SK-N-SH (cell line): ENCODE measurements around the gene TMC1. TPM values are rescaled to one million over a fixed set of nuclear protein-coding genes. Genes with fewer than 3 reads are reported as not detected.

Experiments
- CTCF ChIA-PET: fragments of 300-600, 350-600 bp; formaldehyde crosslinking; extraction: SDS; loops from one replicate; lab custom pipeline; 2021; lab: Yijun Ruan, JAX
- POLR2A ChIA-PET: fragments of 350-600 bp; sonication (Branson Sonifier 250); formaldehyde crosslinking; extraction: SDS; loops from one replicate; lab custom pipeline; 2020; ENCODE audit warnings: antibody characterized with exemption, inconsistent platforms; lab: Yijun Ruan, JAX
- DNase-seq: peaks from one replicate; pipeline ENCODE4 v3.0.0; 2012
- H2AFZ ChIP-seq: fragments of 200-600 bp; sonication (generic); 2 replicates; pipeline ENCODE4 v1.8.1; 2016; ENCODE audit warnings: antibody characterized with exemption, mild to moderate bottlenecking, low read depth
- H3F3A ChIP-seq: fragments of 200-600 bp; sonication (generic); replicated peaks from 2 replicates; pipeline ENCODE3; 2016; ENCODE audit warnings: antibody characterized with exemption, mild to moderate bottlenecking; ENCODE audit not compliant: insufficient read depth
- H3K27ac ChIP-seq, 2 experiments: fragments of 200-500 bp in 1 of 2; fragments of 200-600 bp in 1 of 2; sonication (Bioruptor generic) in 1 of 2; sonication (generic), shearing (Covaris generic) in 1 of 2; 2 replicates each; pipeline versions ENCODE4 v1.5.1 to v1.6.1; 2014 to 2016; ENCODE audit warnings: low read depth in 2 of 2, inconsistent platforms in 1 of 2, low read length in 1 of 2, mild to moderate bottlenecking in 1 of 2, mixed read lengths in 1 of 2
- H3K27me3 ChIP-seq: fragments of 200-600 bp; sonication (generic), shearing (Covaris generic); 2 replicates; pipeline ENCODE4 v1.6.1; 2016; ENCODE audit warnings: mixed run types; ENCODE audit not compliant: insufficient read depth
- H3K36me3 ChIP-seq, 2 experiments: fragments of 200-500 bp in 1 of 2; fragments of 200-600 bp in 1 of 2; sonication (Bioruptor generic) in 1 of 2; sonication (generic) in 1 of 2; replicated peaks in 1 of 2; 2 replicates each; pipeline versions ENCODE3 to v1.5.1; 2014 to 2016; ENCODE audit warnings: low read length in 1 of 2, mild to moderate bottlenecking in 1 of 2; ENCODE audit not compliant: insufficient read depth in 2 of 2, control insufficient read depth in 1 of 2
- H3K4me1 ChIP-seq, 2 experiments: fragments of 200-500 bp in 1 of 2; fragments of 200-600 bp in 1 of 2; sonication (Bioruptor generic) in 1 of 2; sonication (generic), shearing (Covaris generic) in 1 of 2; 2 replicates each; pipeline versions ENCODE4 v1.5.1 to v1.6.1; 2014 to 2016; ENCODE audit warnings: low read depth in 1 of 2, low read length in 1 of 2, mixed run types in 1 of 2; ENCODE audit not compliant: insufficient read depth in 2 of 2, control insufficient read depth in 1 of 2
- H3K4me2 ChIP-seq: fragments of 200-600 bp; sonication (generic), shearing (Covaris generic); 2 replicates; pipeline ENCODE4 v1.6.1; 2017; ENCODE audit warnings: mixed run types
- H3K4me3 ChIP-seq, 2 experiments: fragments of 200-500 bp in 1 of 2; fragments of 200-600 bp in 1 of 2; sonication (Bioruptor generic) in 1 of 2; sonication (generic), shearing (Covaris generic) in 1 of 2; 2 replicates each; pipeline versions ENCODE4 v1.5.1 to v1.8.1; 2014 to 2016; ENCODE audit warnings: low read depth in 2 of 2, inconsistent platforms in 1 of 2, low read length in 1 of 2, mild to moderate bottlenecking in 1 of 2, mixed read lengths in 1 of 2, moderate library complexity in 1 of 2
- H3K79me2 ChIP-seq: fragments of 200-600 bp; sonication (generic); 2 replicates; pipeline ENCODE4 v1.8.1; 2017; ENCODE audit warnings: mild to moderate bottlenecking; ENCODE audit not compliant: insufficient read depth
- H3K9ac ChIP-seq: fragments of 200-600 bp; sonication (generic); 2 replicates; pipeline ENCODE4 v1.6.1; 2017; ENCODE audit warnings: mixed run types
- H3K9me2 ChIP-seq: fragments of 200-600 bp; sonication (generic); 2 replicates; pipeline ENCODE4 v1.6.1; 2017; ENCODE audit warnings: mixed run types
- H3K9me3 ChIP-seq: fragments of 200-600 bp; sonication (generic); 2 replicates; pipeline ENCODE4 v1.6.1; 2017; ENCODE audit warnings: mixed run types, mild to moderate bottlenecking, moderate library complexity
- H4K20me1 ChIP-seq: fragments of 200-600 bp; sonication (generic); 2 replicates; pipeline ENCODE4 v1.6.1; 2017; ENCODE audit warnings: mild to moderate bottlenecking, mixed run types; ENCODE audit not compliant: insufficient read depth
- CHD2 ChIP-seq: fragments of 150-350 bp; IDR thresholded peaks from 2 replicates; pipeline ENCODE4 v1.6.1; 2018; ENCODE audit warnings: low read length; ENCODE audit not compliant: partially characterized antibody
- CTCF ChIP-seq: fragments of 200-600 bp; sonication (generic); IDR thresholded peaks from 2 replicates; pipeline ENCODE4 v1.6.1; 2017; ENCODE audit warnings: antibody characterized with exemption, mild to moderate bottlenecking, moderate library complexity
- ELF1 ChIP-seq: IDR thresholded peaks from 2 replicates; pipeline ENCODE4 v1.4.0; 2012
- EZH2phosphoT487 ChIP-seq: fragments of 200-600 bp; sonication (generic); IDR thresholded peaks from 2 replicates; pipeline ENCODE4 v1.6.1; 2017; ENCODE audit warnings: low read depth, mixed run types, mild to moderate bottlenecking, antibody characterized with exemption, moderate library complexity, borderline replicate concordance
- FOSL2 ChIP-seq: IDR thresholded peaks from 2 replicates; pipeline ENCODE4 v1.4.0; 2012; ENCODE audit warnings: low read depth, mild to moderate bottlenecking, moderate library complexity, borderline replicate concordance
- FOXM1 ChIP-seq: IDR thresholded peaks from 2 replicates; pipeline ENCODE4 v1.4.0; 2012; ENCODE audit warnings: low read depth, mild to moderate bottlenecking
- IRF3 ChIP-seq: fragments of 150-350 bp; IDR thresholded peaks from 2 replicates; pipeline ENCODE4 v1.6.1; 2016; ENCODE audit warnings: mild to moderate bottlenecking, low read depth, low read length
- JUND ChIP-seq: IDR thresholded peaks from 2 replicates; pipeline ENCODE4 v1.4.0; 2012
- PBX3 ChIP-seq: IDR thresholded peaks from 2 replicates; pipeline ENCODE4; 2012
- REST ChIP-seq: IDR thresholded peaks from 2 replicates; pipeline ENCODE4 v1.6.1; 2012; ENCODE audit warnings: mild to moderate bottlenecking, low read depth, low read length, moderate library complexity
- SIN3A ChIP-seq: IDR thresholded peaks from 2 replicates; pipeline ENCODE4 v1.6.1; 2012; ENCODE audit warnings: low read depth, mild to moderate bottlenecking, low read length, moderate library complexity, borderline replicate concordance
- TAF1 ChIP-seq: IDR thresholded peaks from 2 replicates; pipeline ENCODE4 v1.6.1; 2012; ENCODE audit warnings: low read depth, mild to moderate bottlenecking, low read length, moderate library complexity, borderline replicate concordance
- TCF12 ChIP-seq: IDR thresholded peaks from 2 replicates; pipeline ENCODE4 v1.4.0; 2012
- ZBTB33 ChIP-seq: IDR thresholded peaks from 2 replicates; pipeline ENCODE4 v1.4.0; 2012; ENCODE audit warnings: low read depth, borderline replicate concordance
- WGBS: methylation state at CpG from one replicate; pipeline ENCODE4 v1.1.6; 2017; ENCODE audit warnings: low lambda C conversion rate; 5-methylcytosine and 5-hydroxymethylcytosine counted together
- polyA plus RNA-seq, 3 experiments: library from polyadenylated mRNA; depleted of rRNA; stranded (reverse); fragments of >200 nt; gene quantifications; 2 replicates each; pipeline ENCODE4 v1.2.3, GENCODE V29; 2012

Gene TMC1
- polyA plus RNA-seq, 1 of the 3 experiments (the other 2 are of a cell fraction), result not detected

- WGBS, result 21% methylated on average over 3 of the region's 3 CpGs
- Histone ChIP-seq H3K4me1 (no peaks in the 10 kb centered on the region), H3K9ac (no peak overlapping the region), H3K27ac (no peak overlapping the region), H3K79me2 (no peaks in the 10 kb centered on the region), H3K4me3 (no peak overlapping the region), H4K20me1 (no peaks in the 10 kb centered on the region), H3K9me2 (no peaks in the 10 kb centered on the region), H3K4me2 (no peak overlapping the region), H3K36me3 (no peaks in the 10 kb centered on the region), H3K9me3 (no peaks in the 10 kb centered on the region), H2AFZ (no peak overlapping the region), H3K27me3 (no peaks in the 10 kb centered on the region; the same call in 1 of the 2 replicates), H3F3A (no peaks in the 10 kb centered on the region)
- CTCF ChIA-PET, result interaction anchor here (1.3 to 2.0 kb wide), 2 partner anchors 9 to 217 kb away, joined by 3 to 5 read pairs; no protein-coding TSS in a partner anchor
- DNase-seq, result no peak
- POLR2A ChIA-PET, result no interaction called here
- no peak for TF ChIP-seq PBX3
- no peak for TF ChIP-seq CTCF
- TF ChIP-seq JUND, result no peak
- no peak for TF ChIP-seq ZBTB33
- no peak for TF ChIP-seq SIN3A
- no peak for TF ChIP-seq IRF3
These were observed 288.2 kb downstream of the TMC1 start for GRCh38 chr9:72809586-72809985.

- no peaks in the 10 kb centered on the region; the same call in 1 of the 2 replicates for H3K27me3 ChIP-seq
- H3K27ac ChIP-seq, result no peak overlapping the region
- no peak overlapping the region for H2AFZ ChIP-seq
- no peak overlapping the region for H3K4me3 ChIP-seq
- no peaks in the 10 kb centered on the region for H4K20me1 ChIP-seq
- H3K4me2 ChIP-seq, result no peak overlapping the region
- no peak overlapping the region for H3K9ac ChIP-seq
- H3K36me3 ChIP-seq, result no peaks in the 10 kb centered on the region
- no peaks in the 10 kb centered on the region for H3K4me1 ChIP-seq
- no peak for DNase-seq
- no peaks in the 10 kb centered on the region for H3K79me2 ChIP-seq
- WGBS, result 18% methylated on average over 2 of the region's 2 CpGs
- POLR2A ChIA-PET, result no interaction called here
- CTCF ChIA-PET, result interaction anchor here (1.7 kb wide), 1 partner anchor 9 kb away, joined by 4 read pairs; no protein-coding TSS in a partner anchor
- H3K9me3 ChIP-seq, result no peaks in the 10 kb centered on the region
- H3K9me2 ChIP-seq, result no peaks in the 10 kb centered on the region
- no peaks in the 10 kb centered on the region for H3F3A ChIP-seq
- TF ChIP-seq FOXM1 (no peak), EZH2phosphoT487 (no peak), CHD2 (no peak), ZBTB33 (no peak), FOSL2 (no peak), REST (no peak), TAF1 (no peak), ELF1 (no peak), TCF12 (no peak)
These were observed 291.2 kb downstream of the TMC1 start for GRCh38 chr9:72812559-72813111.
